Caco-2 (cell line): ENCODE results near the gene C20orf202. TPM values are rescaled to one million over a fixed set of nuclear protein-coding genes. Genes with fewer than 3 reads are reported as not detected.
"Not testable (repeated sequence)": the region's sequence is repeated elsewhere in the genome, so short reads cannot be mapped to it uniquely, and the experiment has no call there.

Experiments used
- BruUV-seq: library from RNA; stranded (reverse); fragments of 400-500 nt; replicated peaks from 2 replicates; lab custom pipeline; 2021; lab: Mats Ljungman, UMichigan
- CTCF ChIA-PET: fragments of 300-600 bp; sonication (Branson Sonifier 250); formaldehyde crosslinking; loops from one replicate; lab custom pipeline; 2022; ENCODE audit warnings: antibody characterized with exemption; lab: Charles Lee
- POLR2A ChIA-PET: fragments of 300-600 bp; sonication (Branson Sonifier 250); formaldehyde crosslinking; loops from one replicate; lab custom pipeline; 2022; ENCODE audit warnings: antibody characterized with exemption; lab: Charles Lee
- DNase-seq, 2 experiments: peaks; one replicate each; pipeline versions ENCODE4 v3.0.0 to v3.0.0-alpha.2; 2020 to 2022
- H3K27me3 ChIP-seq: replicated peaks from 2 replicates; pipeline ENCODE4 v1.6.0; 2011; ENCODE audit warnings: low read length; ENCODE audit not compliant: control insufficient read depth, insufficient read depth
- H3K36me3 ChIP-seq: 2 replicates; pipeline ENCODE4 v1.5.1; 2011; ENCODE audit warnings: low read length; ENCODE audit not compliant: control insufficient read depth, insufficient read depth
- H3K4me1 ChIP-seq: fragments of 250-450 bp; sonication (Bioruptor Pico); 2 replicates; pipeline ENCODE4 v1.5.1; 2020; ENCODE audit warnings: mild to moderate bottlenecking
- H3K4me3 ChIP-seq: 2 replicates; pipeline ENCODE4 v1.5.1; 2011; ENCODE audit warnings: low read depth, mild to moderate bottlenecking, control low read depth, low read length
- H3K9me3 ChIP-seq: fragments of 250-450 bp; sonication (Bioruptor Pico); 2 replicates; pipeline ENCODE4 v1.5.1; 2020; ENCODE audit warnings: mild to moderate bottlenecking, moderate library complexity
- H3K27ac Mint-ChIP-seq: one replicate; pipeline ENCODE4 v1.8.0; 2022; ENCODE audit warnings: mixed read lengths; ENCODE audit not compliant: unreplicated experiment
- H3K27me3 Mint-ChIP-seq: one replicate; pipeline ENCODE4 v1.8.0; 2022; ENCODE audit warnings: mixed read lengths; ENCODE audit not compliant: insufficient read depth, unreplicated experiment
- H3K36me3 Mint-ChIP-seq: one replicate; pipeline ENCODE4 v1.8.0; 2022; ENCODE audit warnings: mild to moderate bottlenecking, mixed read lengths; ENCODE audit not compliant: insufficient read depth, unreplicated experiment
- H3K4me1 Mint-ChIP-seq: one replicate; pipeline ENCODE4 v1.8.0; 2022; ENCODE audit warnings: low read depth, mixed read lengths; ENCODE audit not compliant: unreplicated experiment
- H3K4me3 Mint-ChIP-seq: one replicate; pipeline ENCODE4 v1.8.0; 2022; ENCODE audit warnings: mild to moderate bottlenecking, moderate library complexity, mixed read lengths; ENCODE audit not compliant: unreplicated experiment
- H3K9me3 Mint-ChIP-seq: one replicate; pipeline ENCODE4 v1.8.0; 2022; ENCODE audit warnings: mixed read lengths; ENCODE audit not compliant: unreplicated experiment
- CTCF ChIP-seq, 2 experiments: fragments of 200-600 bp in 1 of 2; IDR thresholded peaks; 1 replicate in 1 of 2; 2 replicates in 1 of 2; pipeline versions ENCODE4 v1.5.1 to v1.8.0; 2011 to 2022; ENCODE audit warnings: antibody characterized with exemption in 1 of 2, control low read depth in 1 of 2, inconsistent platforms in 1 of 2, low read depth in 1 of 2, low read length in 1 of 2, mild to moderate bottlenecking in 1 of 2, moderate library complexity in 1 of 2; ENCODE audit not compliant: insufficient read depth in 1 of 2, severe bottlenecking in 1 of 2, unreplicated experiment in 1 of 2
- intact Hi-C: fragments of 100-400 bp; cut with micrococcal nuclease; formaldehyde crosslinking; loops from one replicate; pipeline ENCODE4 v1.10.0; 2022; ENCODE audit not compliant: unreplicated experiment
- total RNA-seq: library from RNA; stranded (reverse); gene quantifications from 2 replicates; pipeline ENCODE4 v1.2.3, GENCODE V29; 2022

C20orf202 gene
- total RNA-seq, 1 experiment from 2014 or later: not detected

- H3K4me3 Mint-ChIP-seq: no peak overlapping the region
- Histone ChIP-seq H3K4me3 (no peak overlapping the region), H3K9me3 (no peaks in the 10 kb centered on the region), H3K4me1 (no peaks in the 10 kb centered on the region), H3K36me3 (no peaks in the 10 kb centered on the region), H3K27me3 (no peaks in the 10 kb centered on the region)
- TF ChIP-seq CTCF (IDR thresholded peaks at IDR 0.05; ENCODE audit: insufficient read depth in 1 of 2, low read depth in 1 of 2, low read length in 1 of 2, severe bottlenecking in 1 of 2, unreplicated experiment in 1 of 2): no peak
- no peaks in the 10 kb centered on the region for H3K36me3 Mint-ChIP-seq
- BruUV-seq: no TSS peak
- no peaks in the 10 kb centered on the region for H3K4me1 Mint-ChIP-seq
- intact Hi-C loops: no loop called here
- no peak overlapping the region for H3K27ac Mint-ChIP-seq
- CTCF ChIA-PET: no interaction called here
- peaks cover 18% of the 10 kb centered on the region for H3K27me3 Mint-ChIP-seq
- H3K9me3 Mint-ChIP-seq: no peaks in the 10 kb centered on the region
- DNase-seq: no peak
- POLR2A ChIA-PET: no interaction called here
Observed at GRCh38 chr20:1242530-1242929, 39.3 kb downstream of the C20orf202 start.

- Mint-ChIP-seq H3K4me1 (no peaks in the 10 kb centered on the region), H3K36me3 (no peaks in the 10 kb centered on the region), H3K27ac (no peak overlapping the region), H3K9me3 (peaks cover 3% of the 10 kb centered on the region), H3K27me3 (peaks cover 16% of the 10 kb centered on the region), H3K4me3 (no peak overlapping the region)
- CTCF ChIA-PET: no interaction called here
- no peak for TF ChIP-seq CTCF (IDR thresholded peaks at IDR 0.05; ENCODE audit: insufficient read depth in 1 of 2, low read depth in 1 of 2, low read length in 1 of 2, severe bottlenecking in 1 of 2, unreplicated experiment in 1 of 2)
- Histone ChIP-seq H3K9me3 (no peaks in the 10 kb centered on the region; the same call in 1 of the 2 replicates), H3K36me3 (no peaks in the 10 kb centered on the region), H3K4me1 (no peaks in the 10 kb centered on the region), H3K27me3 (no peaks in the 10 kb centered on the region), H3K4me3 (no peak overlapping the region)
- intact Hi-C loops: no loop called here
- DNase-seq: no peak
- BruUV-seq: no TSS peak
- POLR2A ChIA-PET: no interaction called here
Observed at GRCh38 chr20:1245578-1245977, 42.3 kb downstream of the C20orf202 start.

- no peak for TF ChIP-seq CTCF (IDR thresholded peaks at IDR 0.05; ENCODE audit: insufficient read depth in 1 of 2, low read depth in 1 of 2, low read length in 1 of 2, severe bottlenecking in 1 of 2, unreplicated experiment in 1 of 2)
- H3K27me3 ChIP-seq: no peaks in the 10 kb centered on the region
- Mint-ChIP-seq H3K27me3 (peaks cover 12% of the 10 kb centered on the region), H3K4me3 (no peak overlapping the region), H3K9me3 (peaks cover 14% of the 10 kb centered on the region), H3K4me1 (no peaks in the 10 kb centered on the region), H3K36me3 (no peaks in the 10 kb centered on the region), H3K27ac (no peak overlapping the region)
- no peak for DNase-seq
- H3K4me1 ChIP-seq: no peaks in the 10 kb centered on the region
- no peak overlapping the region for H3K4me3 ChIP-seq
- ChIA-PET POLR2A (no interaction called here), CTCF (no interaction called here)
- H3K36me3 ChIP-seq: no peaks in the 10 kb centered on the region
- no TSS peak for BruUV-seq
- H3K9me3 ChIP-seq: no peaks in the 10 kb centered on the region; the same call in 1 of the 2 replicates
- intact Hi-C loops: no loop called here
Observed at GRCh38 chr20:1247689-1248088, 44.4 kb downstream of the C20orf202 start.

- CTCF ChIA-PET: not testable (repeated sequence)
Observed at GRCh38 chr20:1250282-1250681, 47.0 kb downstream of the C20orf202 start.

More at GRCh38 chr20:1250282-1250681, 47.0 kb downstream of the C20orf202 start:
- H3K4me1 Mint-ChIP-seq, DNase-seq, H3K4me1 ChIP-seq, H3K27ac Mint-ChIP-seq, H3K4me3 ChIP-seq, H3K36me3 ChIP-seq, BruUV-seq, H3K9me3 ChIP-seq, H3K27me3 Mint-ChIP-seq, intact Hi-C loops, H3K36me3 Mint-ChIP-seq, POLR2A ChIA-PET, H3K27me3 ChIP-seq, H3K4me3 Mint-ChIP-seq: not testable (repeated sequence)
- peaks cover 14% of the 10 kb centered on the region for H3K9me3 Mint-ChIP-seq
